Activated CD8-positive, alpha-beta memory T cell treated with anti-CD3 and anti-CD28 coated beads for 36 hours (primary cell): Measurements from ENCODE around the gene MATCAP1. TPM values are rescaled to one million over a fixed set of nuclear protein-coding genes. Genes with fewer than 3 reads are reported as not detected.

ENCODE experiments used
- CTCF ChIA-PET: fragments of 350-600 bp; sonication (Branson Sonifier 250); formaldehyde crosslinking; loops from one replicate; lab custom pipeline; 2021; ENCODE audit warnings: antibody characterized with exemption; lab: Charles Lee
- POLR2A ChIA-PET: fragments of 350-600 bp; sonication (Branson Sonifier 250); formaldehyde crosslinking; loops from one replicate; lab custom pipeline; 2021; ENCODE audit warnings: antibody characterized with exemption; lab: Charles Lee
- total RNA-seq, 2 experiments: library from RNA; stranded (reverse); gene quantifications; one replicate each; pipeline ENCODE4 v1.2.3, GENCODE V29; 2021

The MATCAP1 gene
- total RNA-seq, 2 experiments from 2014 or later: 18.6 to 22.4 TPM

- POLR2A ChIA-PET: interaction anchor here (0.6 to 1.2 kb wide), 3 partner anchors 25 to 167 kb away, joined by 3 read pairs; no protein-coding TSS in a partner anchor
Observed at GRCh38 chr16:67184453-67184994, 761 bp upstream of the MATCAP1 start.

DNA sequence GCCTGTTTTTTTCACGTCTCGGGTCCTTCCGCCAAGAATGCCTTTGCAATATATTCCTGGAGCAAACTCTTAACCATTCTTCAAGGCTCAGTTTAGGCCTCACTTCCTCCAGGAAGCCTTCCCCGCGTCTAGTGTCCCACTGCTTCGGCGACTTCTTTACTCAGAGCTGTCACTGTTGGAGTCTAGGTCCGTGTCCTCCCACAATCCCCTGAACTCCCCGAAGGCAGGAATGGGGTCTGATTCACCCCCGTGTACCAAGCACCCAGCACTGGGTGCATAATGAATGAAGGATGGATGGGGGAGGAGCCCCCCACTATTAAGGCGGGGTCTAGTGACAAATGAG lies 508 bp downstream of the MATCAP1 start:
- CTCF ChIA-PET: interaction anchor here (0.6 to 4.8 kb wide), 6 partner anchors 8 to 229 kb away, joined by 3 to 23 read pairs (median 14); partner anchors contain the start of gene NOL3

More at GRCh38 chr16:67184453-67184994, 761 bp upstream of the MATCAP1 start:
- CTCF ChIA-PET: interaction anchor here (0.6 to 4.8 kb wide), 28 partner anchors 9 to 289 kb away, joined by 3 to 26 read pairs (median 5); partner anchors contain the start of genes B3GNT9, FBXL8, HSF4 and NOL3

DNA sequence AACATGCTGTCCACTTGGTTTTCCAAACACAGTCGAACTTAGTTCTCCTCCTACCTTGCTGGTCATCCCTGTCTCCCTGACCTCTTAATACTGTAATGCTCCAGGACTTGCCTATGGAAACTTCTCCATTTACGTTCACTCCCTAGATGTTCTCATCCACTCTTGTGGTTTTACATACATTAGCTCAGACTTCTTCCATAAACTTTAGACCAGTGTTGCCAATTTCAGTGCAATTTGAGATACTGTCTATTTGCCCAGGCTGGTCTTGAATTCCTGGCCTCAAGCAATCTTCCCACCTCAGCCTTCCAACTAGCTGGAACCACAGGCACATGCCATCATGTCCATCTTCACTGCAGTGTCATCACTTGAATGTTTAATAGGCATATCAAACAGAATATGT lies 1.5 kb downstream of the MATCAP1 start:
- ChIA-PET CTCF (interaction anchor here (1.3 to 4.8 kb wide), 4 partner anchors 12 to 164 kb away, joined by 3 to 23 read pairs (median 8); partner anchors contain the start of gene NOL3), POLR2A (interaction anchor here (0.6 kb wide), 1 partner anchor 154 kb away, joined by 9 read pairs; no protein-coding TSS in a partner anchor)

More for the DNA sequence above, 508 bp downstream of the MATCAP1 start:
- POLR2A ChIA-PET: interaction anchor here (0.6 to 0.9 kb wide), 2 partner anchors 13 to 43 kb away, joined by 3 read pairs; partner anchors contain the start of genes NOL3 and TMEM208

DNA sequence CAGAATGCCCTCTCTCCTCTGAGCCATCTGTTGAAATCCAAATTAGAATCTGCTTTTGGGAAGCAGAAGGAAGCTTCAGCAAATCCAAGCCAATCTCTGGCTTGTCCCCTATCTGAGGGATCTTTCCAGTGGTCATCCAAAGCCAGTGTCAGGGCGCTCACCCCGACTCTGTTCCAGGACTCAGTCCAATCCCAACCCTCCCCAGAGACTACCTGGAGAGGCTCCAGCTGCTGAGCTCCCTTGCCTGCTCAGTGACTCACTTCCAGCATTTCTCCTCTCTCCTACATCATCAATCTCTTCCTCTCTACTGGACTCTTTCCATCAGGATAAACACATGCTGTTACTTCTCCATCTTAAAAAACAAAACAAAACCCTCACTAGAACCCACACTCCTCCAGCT lies 2.4 kb downstream of the MATCAP1 start:
- CTCF ChIA-PET: interaction anchor here (1.0 to 4.8 kb wide), 2 partner anchors 11 to 163 kb away, joined by 3 to 23 read pairs; partner anchors contain the start of gene NOL3
- POLR2A ChIA-PET: interaction anchor here (0.6 kb wide), 1 partner anchor 28 kb away, joined by 4 read pairs; no protein-coding TSS in a partner anchor

GRCh38 chr16:67180166-67180565 lies 3.6 kb downstream of the MATCAP1 start:
- ChIA-PET CTCF (interaction anchor here (1.0 to 1.7 kb wide), 4 partner anchors 10 to 164 kb away, joined by 3 to 5 read pairs (median 4); partner anchors contain the start of gene NOL3), POLR2A (no interaction called here)

- CTCF ChIA-PET: interaction anchor here (0.8 to 1.7 kb wide), 4 partner anchors 10 to 163 kb away, joined by 3 to 5 read pairs (median 4); no protein-coding TSS in a partner anchor
- POLR2A ChIA-PET: interaction anchor here (0.5 kb wide), 1 partner anchor 152 kb away, joined by 6 read pairs; no protein-coding TSS in a partner anchor
Observed at GRCh38 chr16:67179421-67180080, 4.2 kb downstream of the MATCAP1 start.

- ChIA-PET POLR2A (no interaction called here), CTCF (interaction anchor here (0.6 to 5.0 kb wide), 6 partner anchors 11 to 201 kb away, joined by 3 to 28 read pairs (median 4); no protein-coding TSS in a partner anchor)
Observed at GRCh38 chr16:67177743-67178699, 5.7 kb downstream of the MATCAP1 start.

DNA sequence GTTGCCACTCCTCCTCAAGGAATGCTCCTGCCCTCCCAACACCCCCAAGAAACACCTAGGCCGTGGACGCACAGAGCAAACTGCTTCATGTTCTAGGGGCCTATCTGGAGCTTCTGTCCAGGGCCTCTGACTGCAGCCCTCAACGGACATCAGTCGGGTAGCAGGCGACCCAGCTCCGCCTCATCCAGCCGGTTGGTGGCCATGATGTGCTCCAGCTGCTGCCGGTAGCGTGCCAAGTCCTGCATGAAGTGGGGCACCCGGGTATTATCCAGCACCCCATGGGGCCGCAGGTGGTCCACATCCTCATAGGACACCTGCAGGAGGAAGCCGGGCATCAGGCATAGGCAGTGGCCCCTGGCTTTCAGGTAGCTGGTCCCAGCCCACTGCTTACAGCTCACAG lies 7.1 kb downstream of the MATCAP1 start:
- CTCF ChIA-PET: interaction anchor here (0.5 to 5.0 kb wide), 9 partner anchors 8 to 211 kb away, joined by 3 to 28 read pairs (median 4); partner anchors contain the start of genes FBXL8, MATCAP1 and TRADD
- POLR2A ChIA-PET: interaction anchor here (0.6 kb wide), 1 partner anchor 302 kb away, joined by 17 read pairs; no protein-coding TSS in a partner anchor

- CTCF ChIA-PET: interaction anchor here (0.8 to 5.0 kb wide), 8 partner anchors 10 to 146 kb away, joined by 3 to 28 read pairs (median 4); partner anchors contain the start of genes B3GNT9, CBFB, E2F4 and MATCAP1
- POLR2A ChIA-PET: interaction anchor here (0.8 to 1.6 kb wide), 2 partner anchors 9 to 12 kb away, joined by 3 to 10 read pairs; partner anchors contain the start of gene HSF4
Observed at GRCh38 chr16:67174706-67175231, 9.0 kb downstream of the MATCAP1 start.

DNA sequence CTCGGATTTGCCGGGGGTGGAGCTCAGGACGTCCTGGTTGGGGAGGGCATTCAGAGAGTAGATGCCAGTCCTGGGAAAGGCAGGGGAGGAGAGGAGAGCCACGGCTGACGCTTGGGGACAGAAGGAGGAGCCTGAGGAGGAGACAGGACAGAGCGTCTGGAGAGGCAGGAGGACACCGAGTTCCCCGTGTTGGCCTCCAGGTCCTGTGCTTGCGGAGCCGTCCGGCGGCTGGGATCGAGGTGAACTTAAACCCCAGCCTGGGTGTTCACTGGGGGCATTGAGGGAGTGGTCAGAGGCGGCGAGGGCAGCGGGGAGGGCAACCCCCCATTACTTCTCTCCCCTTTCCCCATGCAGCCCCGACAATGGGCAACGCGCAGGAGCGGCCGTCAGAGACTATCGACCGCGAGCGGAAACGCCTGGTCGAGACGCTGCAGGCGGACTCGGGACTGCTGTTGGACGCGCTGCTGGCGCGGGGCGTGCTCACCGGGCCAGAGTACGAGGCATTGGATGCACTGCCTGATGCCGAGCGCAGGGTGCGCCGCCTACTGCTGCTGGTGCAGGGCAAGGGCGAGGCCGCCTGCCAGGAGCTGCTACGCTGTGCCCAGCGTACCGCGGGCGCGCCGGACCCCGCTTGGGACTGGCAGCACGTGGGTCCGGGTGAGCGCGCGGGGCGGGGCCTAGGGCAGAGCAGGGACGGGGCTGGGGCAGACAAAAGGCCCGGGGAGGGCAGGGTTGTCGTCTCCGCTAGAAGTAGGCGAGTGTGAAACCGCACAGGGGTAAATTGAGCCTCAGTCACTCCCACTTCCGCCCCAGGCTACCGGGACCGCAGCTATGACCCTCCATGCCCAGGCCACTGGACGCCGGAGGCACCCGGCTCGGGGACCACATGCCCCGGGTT lies 9.7 kb downstream of the MATCAP1 start:
- POLR2A ChIA-PET: interaction anchor here (0.6 to 1.6 kb wide), 4 partner anchors 9 to 339 kb away, joined by 3 to 10 read pairs (median 3); partner anchors contain the start of gene HSF4
- CTCF ChIA-PET: interaction anchor here (0.8 to 5.0 kb wide), 10 partner anchors 10 to 145 kb away, joined by 3 to 28 read pairs (median 4); partner anchors contain the start of genes B3GNT9, CBFB, E2F4 and MATCAP1

DNA sequence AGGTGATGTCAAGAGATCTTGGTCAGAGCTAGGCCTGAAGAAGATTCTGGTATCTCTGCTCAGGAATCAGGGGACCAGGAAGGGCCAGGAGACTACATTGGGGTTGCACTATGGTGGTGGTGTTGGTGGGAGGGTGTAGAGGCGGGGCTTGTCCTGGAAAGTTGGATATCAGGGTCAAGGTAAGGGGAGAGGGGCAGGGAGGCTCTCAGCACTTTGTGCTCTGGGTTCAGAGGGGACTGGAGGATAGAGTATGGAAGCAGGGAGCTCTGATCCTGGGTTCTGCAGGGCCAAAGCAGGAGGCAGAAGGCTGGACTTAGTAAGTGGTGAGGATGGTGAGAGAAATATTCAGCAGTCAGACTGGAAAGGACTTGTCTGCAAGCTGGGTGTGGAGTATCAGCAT lies 10.4 kb downstream of the MATCAP1 start:
- POLR2A ChIA-PET: interaction anchor here (1.0 kb wide), 1 partner anchor 12 kb away, joined by 3 read pairs; no protein-coding TSS in a partner anchor
- CTCF ChIA-PET: interaction anchor here (0.7 to 1.5 kb wide), 5 partner anchors 9 to 19 kb away, joined by 3 to 6 read pairs (median 4); partner anchors contain the start of gene E2F4

- POLR2A ChIA-PET: interaction anchor here (3.0 kb wide), 1 partner anchor 11 kb away, joined by 14 read pairs; the partner anchor contains the start of genes FBXL8 and TRADD
- CTCF ChIA-PET: interaction anchor here (1.0 to 2.4 kb wide), 6 partner anchors 10 to 195 kb away, joined by 3 to 10 read pairs (median 6); partner anchors contain the start of gene MATCAP1
Observed at GRCh38 chr16:67170949-67171649, 12.7 kb downstream of the MATCAP1 start.

DNA sequence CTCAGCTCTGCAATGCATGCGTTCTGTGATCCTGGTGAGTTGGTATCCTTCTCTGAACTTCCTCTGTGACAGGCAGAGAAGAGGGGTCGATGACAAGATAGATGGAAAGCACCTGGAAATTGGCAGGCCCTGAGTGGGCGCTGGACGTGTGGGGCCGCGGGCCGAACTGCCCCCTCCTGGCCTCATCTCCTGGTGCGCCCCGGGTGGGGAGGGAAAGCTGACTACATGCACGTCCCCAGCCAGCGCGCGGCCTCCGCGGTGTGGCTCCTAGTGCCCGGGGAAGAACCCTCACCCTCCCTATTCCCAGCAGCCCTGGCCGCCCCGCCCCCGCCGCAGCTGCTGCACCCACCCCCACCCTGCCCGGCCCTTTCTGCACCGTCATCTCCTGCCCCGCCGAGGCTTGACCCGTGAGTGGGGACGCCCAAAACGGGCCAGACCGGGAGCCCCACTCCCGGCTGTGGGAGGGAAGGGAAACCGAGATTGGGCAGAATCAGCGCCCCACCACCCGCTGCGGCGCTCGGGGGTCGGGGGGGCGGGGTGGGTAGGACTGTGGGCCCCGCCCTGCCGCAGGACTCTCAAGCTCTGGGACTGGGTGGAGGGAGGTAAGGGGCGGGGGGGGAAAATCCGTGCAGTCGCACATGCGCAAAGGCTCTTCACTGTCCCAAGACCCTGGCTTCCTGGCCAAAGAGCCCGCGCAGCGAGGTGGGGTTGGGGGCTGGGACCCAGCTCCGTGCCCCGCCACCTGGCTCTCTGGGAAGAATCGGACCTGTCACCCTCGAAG lies 13.4 kb downstream of the MATCAP1 start, which contains the start of gene NOL3:
TSS of gene NOL3 (plus strand) at position 371 of the 781 bp plus-strand sequence.
- CTCF ChIA-PET: interaction anchor here (0.6 to 2.4 kb wide), 13 partner anchors 10 to 216 kb away, joined by 3 to 10 read pairs (median 3); partner anchors contain the start of genes CES3 and MATCAP1
- POLR2A ChIA-PET: interaction anchor here (0.7 to 3.0 kb wide), 3 partner anchors 11 to 355 kb away, joined by 3 to 14 read pairs (median 4); partner anchors contain the start of genes FBXL8 and TRADD

- ChIA-PET POLR2A (interaction anchor here (0.7 to 3.0 kb wide), 3 partner anchors 10 to 356 kb away, joined by 3 to 14 read pairs (median 4); partner anchors contain the start of genes FBXL8 and TRADD), CTCF (interaction anchor here (0.7 to 2.4 kb wide), 14 partner anchors 9 to 216 kb away, joined by 3 to 10 read pairs (median 4); partner anchors contain the start of genes CES3 and MATCAP1)
Observed at GRCh38 chr16:67169642-67170167, 14.1 kb downstream of the MATCAP1 start.
